Karpas-422 (cell line): Measurements from ENCODE around the gene NOSTRIN. TPM values are rescaled to one million over a fixed set of nuclear protein-coding genes. Genes with fewer than 3 reads are reported as not detected.

Source experiments
- total RNA-seq: library from RNA; depleted of rRNA; stranded (reverse); fragments of >200 nt; shearing (Covaris generic); gene quantifications from 2 replicates; pipeline ENCODE4 v1.2.3, GENCODE V29; 2014; ENCODE audit warnings: low replicate concordance; rRNA removed

NOSTRIN gene
- total RNA-seq, 1 experiment from 2014 or later, result not detected

Other genes starting within 250 kb of the NOSTRIN start
- 5.4 and 17.5 TPM in 2 replicates for gene SPC25, start 87.8 kb downstream of the NOSTRIN start, total RNA-seq
- gene G6PC2, start 98.7 kb downstream of the NOSTRIN start, total RNA-seq, result not detected in 2 replicates
- gene ABCB11, start 228.7 kb downstream of the NOSTRIN start, total RNA-seq, result 0.07 TPM in 1 of 2 replicates, not detected in the other